ENCODE measurements around the gene SREBF1. TPM values are rescaled to one million over a fixed set of nuclear protein-coding genes. Genes with fewer than 3 reads are reported as not detected.

Gene SREBF1
- total and polyA plus RNA-seq, 2 of the 8 experiments (the other 6 are each of a cell fraction or from before 2014, with no cell fraction given) = 28.6 to 70.8 TPM

DNA sequence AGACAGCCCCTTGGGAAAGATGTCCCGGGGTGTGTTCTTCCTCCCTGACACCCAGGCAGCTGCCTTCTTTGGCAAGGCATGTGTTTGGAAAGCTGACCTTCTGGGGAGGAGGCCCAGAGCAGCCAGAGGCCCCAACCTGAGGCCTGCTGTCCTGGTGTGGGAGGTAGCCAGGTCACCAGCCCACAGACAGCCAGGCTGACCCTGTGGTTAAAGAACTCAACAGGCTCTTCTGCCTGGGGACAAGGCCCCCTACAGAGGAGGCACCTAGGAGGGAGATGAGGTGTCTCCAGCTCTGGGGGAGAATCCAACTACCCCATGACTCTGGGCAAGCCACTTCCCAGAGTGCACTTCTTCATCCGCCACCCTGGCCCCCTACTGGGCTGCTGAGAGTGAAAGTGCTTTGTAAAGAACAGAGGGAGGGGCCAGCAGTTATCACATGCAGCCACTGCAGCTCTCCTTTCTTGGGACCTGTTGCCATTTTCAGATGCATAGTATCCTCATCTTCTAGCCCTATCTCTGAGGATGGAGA is 13.1 kb upstream of the SREBF1 start (continued):
- TF ChIP-seq, protein P1, sequence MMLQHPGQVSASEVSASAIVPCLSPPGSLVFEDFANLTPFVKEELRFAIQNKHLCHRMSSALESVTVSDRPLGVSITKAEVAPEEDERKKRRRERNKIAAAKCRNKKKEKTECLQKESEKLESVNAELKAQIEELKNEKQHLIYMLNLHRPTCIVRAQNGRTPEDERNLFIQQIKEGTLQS (IDR thresholded peaks at IDR 0.05; ENCODE audit: insufficient read depth, low read depth, low read length) = no peak
- TF ChIP-seq BACH1 (IDR thresholded peaks at IDR 0.05; ENCODE audit: low read length) = no peak
- no peak for TF ChIP-seq TCF12 (IDR thresholded peaks at IDR 0.05; ENCODE audit: low read depth, low read length)
- no peak for TF ChIP-seq GABPA (IDR thresholded peaks at IDR 0.05; ENCODE audit: borderline replicate concordance, insufficient read depth, low read length)
- TF ChIP-seq, protein P2, sequence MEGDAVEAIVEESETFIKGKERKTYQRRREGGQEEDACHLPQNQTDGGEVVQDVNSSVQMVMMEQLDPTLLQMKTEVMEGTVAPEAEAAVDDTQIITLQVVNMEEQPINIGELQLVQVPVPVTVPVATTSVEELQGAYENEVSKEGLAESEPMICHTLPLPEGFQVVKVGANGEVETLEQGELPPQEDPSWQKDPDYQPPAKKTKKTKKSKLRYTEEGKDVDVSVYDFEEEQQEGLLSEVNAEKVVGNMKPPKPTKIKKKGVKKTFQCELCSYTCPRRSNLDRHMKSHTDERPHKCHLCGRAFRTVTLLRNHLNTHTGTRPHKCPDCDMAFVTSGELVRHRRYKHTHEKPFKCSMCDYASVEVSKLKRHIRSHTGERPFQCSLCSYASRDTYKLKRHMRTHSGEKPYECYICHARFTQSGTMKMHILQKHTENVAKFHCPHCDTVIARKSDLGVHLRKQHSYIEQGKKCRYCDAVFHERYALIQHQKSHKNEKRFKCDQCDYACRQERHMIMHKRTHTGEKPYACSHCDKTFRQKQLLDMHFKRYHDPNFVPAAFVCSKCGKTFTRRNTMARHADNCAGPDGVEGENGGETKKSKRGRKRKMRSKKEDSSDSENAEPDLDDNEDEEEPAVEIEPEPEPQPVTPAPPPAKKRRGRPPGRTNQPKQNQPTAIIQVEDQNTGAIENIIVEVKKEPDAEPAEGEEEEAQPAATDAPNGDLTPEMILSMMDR (IDR thresholded peaks at IDR 0.05; ENCODE audit: control extremely low read depth in 1 of 3, insufficient read depth in 1 of 3, low read depth in 1 of 3, low read length in 3 of 3) = no peak
- TF ChIP-seq EP300 (IDR thresholded peaks at IDR 0.05; ENCODE audit: borderline replicate concordance in 1 of 2, low read depth in 2 of 2, low read length in 2 of 2) = no peak
- no peak for TF ChIP-seq YY1 (IDR thresholded peaks at IDR 0.05; ENCODE audit: low read depth, low read length)
